ENCODE data around the gene LGI1. TPM values are rescaled to one million over a fixed set of nuclear protein-coding genes. Genes with fewer than 3 reads are reported as not detected.

LGI1 gene
- total and polyA plus RNA-seq, 2 of the 8 experiments (the other 6 are each of a cell fraction or from before 2014, with no cell fraction given) = 0.15 TPM; not detected in 1

DNA sequence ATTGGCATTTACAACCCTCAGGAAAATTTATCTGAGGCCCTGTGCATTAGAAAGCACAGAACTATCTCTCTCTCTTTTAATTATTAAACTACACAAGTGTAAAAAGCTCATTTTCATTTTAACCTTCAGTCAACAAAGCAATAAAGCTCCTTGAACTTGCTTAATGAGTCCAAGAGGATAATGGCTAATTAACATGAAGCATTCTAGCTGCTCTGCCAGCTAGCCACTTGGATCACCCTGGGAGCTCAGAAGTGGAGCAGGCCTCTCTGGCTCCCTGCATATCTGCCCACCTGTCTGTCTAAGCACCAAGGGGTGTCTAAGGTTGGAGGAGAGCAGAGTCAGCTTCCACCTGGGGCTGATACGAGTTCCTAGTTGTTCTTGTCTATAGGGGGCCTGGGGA, 80.1 kb downstream of the LGI1 start:
- Histone ChIP-seq H2BK12ac (ENCODE audit: low read depth, low read length) (no peak overlapping the region), H3K79me1 (ENCODE audit: low read depth, low read length) (no peaks in the 10 kb centered on the region), H3K4me1 (replicated peaks in 1 of 4; ENCODE audit: control insufficient read depth in 3 of 4, insufficient read depth in 4 of 4, low read length in 3 of 4) (peaks cover 2 to 6% (median 4%) of the 10 kb centered on the region in 4 experiments; a peak in 5 of 7 replicates), H3K56ac (replicated peaks; ENCODE audit: insufficient read length, low read depth, low read length) (no peak overlapping the region), H2AK5ac (ENCODE audit: low read depth, low read length) (no peak overlapping the region), H3K23ac (ENCODE audit: insufficient read length) (no peak overlapping the region), H3K4me3 (ENCODE audit: extremely low read depth in 1 of 4, insufficient read depth in 2 of 4, low read depth in 3 of 4, low read length in 4 of 4) (no peak overlapping the region), H3K4me2 (ENCODE audit: insufficient read depth in 1 of 2, low read depth in 2 of 2, low read length in 2 of 2) (no peak overlapping the region), H3K9ac (replicated peaks in 1 of 4; ENCODE audit: extremely low read depth in 1 of 4, low read depth in 3 of 4, low read length in 3 of 4) (no peak overlapping the region), H3K14ac (ENCODE audit: insufficient read length) (no peak overlapping the region), H3K23me2 (ENCODE audit: low read depth, low read length) (no peaks in the 10 kb centered on the region; the same call in 1 of the 2 replicates), H2BK5ac (ENCODE audit: low read depth, low read length) (no peak overlapping the region), H4K5ac (ENCODE audit: insufficient read length, low read depth, low read length) (no peak overlapping the region), H2BK20ac (ENCODE audit: low read length) (no peak overlapping the region), H3K4ac (replicated peaks; ENCODE audit: insufficient read length, low read depth, low read length) (no peak overlapping the region), H3K36me3 (ENCODE audit: control insufficient read depth in 2 of 4, insufficient read depth in 4 of 4, low read length in 3 of 4) (no peaks in the 10 kb centered on the region), H4K8ac (ENCODE audit: extremely low read depth, insufficient read depth, low read length) (no peak overlapping the region), H2BK15ac (ENCODE audit: low read length) (no peak overlapping the region), H3K9me3 (ENCODE audit: insufficient read depth in 2 of 2, low read depth in 1 of 2, low read length in 1 of 2) (peaks cover 11 to 12% of the 10 kb centered on the region in 2 experiments; a peak in 3 of 4 replicates), H2AFZ (ENCODE audit: low read length) (no peak overlapping the region), H2BK120ac (replicated peaks; ENCODE audit: low read depth, low read length) (no peak overlapping the region), H4K91ac (replicated peaks; ENCODE audit: insufficient read length, low read length) (no peak overlapping the region), H3K79me2 (ENCODE audit: control insufficient read depth in 1 of 2, insufficient read depth in 2 of 2, low read length in 2 of 2) (no peaks in the 10 kb centered on the region), H3K27ac (ENCODE audit: low read depth, low read length) (no peak overlapping the region), H4K20me1 (replicated peaks in 1 of 2; ENCODE audit: control insufficient read depth in 1 of 2, insufficient read depth in 2 of 2, low read length in 2 of 2) (peaks cover 2 to 4% of the 10 kb centered on the region in 2 experiments), H3K27me3 (replicated peaks in 1 of 4; ENCODE audit: control insufficient read depth in 3 of 4, extremely low read depth in 1 of 4, insufficient read depth in 3 of 4, low read length in 3 of 4) (peaks cover 32 to 70% (median 65%) of the 10 kb centered on the region in 4 experiments), H3K18ac (ENCODE audit: extremely low read depth, low read length) (no peak overlapping the region)
- no peak for FAIRE-seq
- ChIA-PET POLR2A (ENCODE audit: partially characterized antibody) (no interaction called here), CTCF (ENCODE audit: partially characterized antibody) (interaction anchor here (1.2 kb wide), 1 partner anchor 155 kb away, joined by 3 read pairs; no protein-coding TSS in a partner anchor)
- 67% methylated on average over 1 of the region's 1 CpG; no CpG with 5 or more reads in 1 of the 2 experiments for WGBS, 2 experiments (ENCODE audit: extremely low coverage in 1 of 2, insufficient coverage in 1 of 2, insufficient read length in 1 of 2, insufficient replicate concordance in 2 of 2, low coverage in 1 of 2, low lambda C conversion rate in 2 of 2, missing lambda C conversion rate in 1 of 2)
- DNase-seq (ENCODE audit: low read depth in 1 of 2, low spot score in 2 of 2) = no peak
- TF ChIP-seq SRF (IDR thresholded peaks at IDR 0.05; ENCODE audit: low read depth, low read length) = no peak
- no peak for TF ChIP-seq NRF1 (IDR thresholded peaks at IDR 0.05; ENCODE audit: low read depth, low read length)
- no peak for TF ChIP-seq BRCA1 (IDR thresholded peaks at IDR 0.05; ENCODE audit: low read depth, low read length)
- no peak for TF ChIP-seq TAF7 (optimal IDR thresholded peaks at IDR 0.05; ENCODE audit: borderline replicate concordance, low read depth, low read length)
- no peak for TF ChIP-seq TCF12 (IDR thresholded peaks at IDR 0.05; ENCODE audit: low read depth, low read length)
- no peak for TF ChIP-seq BCL11A (IDR thresholded peaks at IDR 0.05; ENCODE audit: low read depth in 2 of 2, low read length in 2 of 2)
- TF ChIP-seq HDAC2 (IDR thresholded peaks at IDR 0.05; ENCODE audit: borderline replicate concordance in 1 of 2, low read depth in 2 of 2, low read length in 2 of 2) = no peak
- no peak for TF ChIP-seq KDM4A (IDR thresholded peaks at IDR 0.05; ENCODE audit: low read depth, low read length, severe bottlenecking)
